Measurements from ENCODE around the gene RNASEH2A.

GRCh38 chr19:12792051-12792852 lies 14.1 kb upstream of the RNASEH2A start:
- no peak for TF ChIP-seq EZH2 (IDR thresholded peaks at IDR 0.05; ENCODE audit: borderline replicate concordance, insufficient read depth, low read depth, low read length, poor library complexity, severe bottlenecking)
- no peak for TF ChIP-seq CTCF (IDR thresholded peaks at IDR 0.05)
